Measurements from ENCODE around the gene ULBP3.

GRCh38 chr6:150084426-150084825 lies 15.5 kb upstream of the ULBP3 start:
- TF ChIP-seq CTCF (IDR thresholded peaks at IDR 0.05; ENCODE audit: insufficient read depth, low read length) (no peak), REST (IDR thresholded peaks at IDR 0.05; ENCODE audit: insufficient replicate concordance, low read depth) (no peak), POLR2AphosphoS5 (IDR thresholded peaks at IDR 0.05; ENCODE audit: low read depth) (no peak), GABPA (IDR thresholded peaks at IDR 0.05; ENCODE audit: low read depth) (no peak), SPI1 (IDR thresholded peaks at IDR 0.05; ENCODE audit: borderline replicate concordance, low read depth) (no peak)
